PC-9 (cell line): Measurements from ENCODE around the gene HS3ST3B1. TPM values are rescaled to one million over a fixed set of nuclear protein-coding genes. Genes with fewer than 3 reads are reported as not detected.

Experiments used
- BruUV-seq: library from RNA; stranded (reverse); fragments of 400-500 nt; replicated peaks from 2 replicates; lab custom pipeline; 2021; lab: Mats Ljungman, UMichigan
- CTCF ChIA-PET: fragments of 300-600 bp; sonication (Branson Sonifier 250); formaldehyde crosslinking; loops from one replicate; lab custom pipeline; 2022; ENCODE audit warnings: antibody characterized with exemption; lab: Charles Lee
- POLR2A ChIA-PET: fragments of 300-600 bp; sonication (Branson Sonifier 250); formaldehyde crosslinking; loops from one replicate; lab custom pipeline; 2022; ENCODE audit warnings: antibody characterized with exemption; ENCODE audit not compliant: unreplicated experiment; lab: Charles Lee
- DNase-seq, 2 experiments: peaks; one replicate each; pipeline versions ENCODE4 v3.0.0 to v3.0.0-alpha.2; 2015 to 2022; ENCODE audit warnings: mixed read lengths in 1 of 2
- H2AFZ ChIP-seq: fragments of 200-600 bp; sonication (generic); 2 replicates; pipeline ENCODE4 v1.8.1; 2017; ENCODE audit warnings: antibody characterized with exemption
- H3F3A ChIP-seq: fragments of 200-600 bp; sonication (generic); 2 replicates; pipeline ENCODE4 v1.8.1; 2017; ENCODE audit warnings: antibody characterized with exemption, mild to moderate bottlenecking, low read depth; ENCODE audit not compliant: insufficient read depth
- H3K27ac ChIP-seq: fragments of 200-600 bp; sonication (generic); 2 replicates; pipeline ENCODE4 v1.6.1; 2016; ENCODE audit warnings: mixed run types
- H3K27me3 ChIP-seq: fragments of 200-600 bp; sonication (generic); 2 replicates; pipeline ENCODE4 v1.6.1; 2016; ENCODE audit warnings: low read depth, mixed run types; ENCODE audit not compliant: insufficient read depth
- H3K36me3 ChIP-seq: fragments of 200-600 bp; sonication (generic); 2 replicates; pipeline ENCODE4 v1.6.1; 2016; ENCODE audit warnings: low read depth, mixed run types
- H3K4me1 ChIP-seq: fragments of 200-600 bp; sonication (generic); replicated peaks from 2 replicates; pipeline ENCODE4 v1.6.1; 2016; ENCODE audit warnings: mixed run types; ENCODE audit not compliant: insufficient read depth
- H3K4me2 ChIP-seq: fragments of 200-600 bp; sonication (generic); 2 replicates; pipeline ENCODE4 v1.6.1; 2017; ENCODE audit warnings: mixed run types
- H3K4me3 ChIP-seq: fragments of 200-600 bp; sonication (generic); 2 replicates; pipeline ENCODE4 v1.6.1; 2016; ENCODE audit warnings: mixed run types
- H3K79me2 ChIP-seq: fragments of 200-600 bp; sonication (generic); 2 replicates; pipeline ENCODE4 v1.6.1; 2017; ENCODE audit warnings: low read depth, mixed run types
- H3K9me2 ChIP-seq: fragments of 200-600 bp; sonication (generic); 2 replicates; pipeline ENCODE4 v1.8.1; 2017; ENCODE audit warnings: mild to moderate bottlenecking; ENCODE audit not compliant: insufficient read depth
- H3K9me3 ChIP-seq: fragments of 200-600 bp; sonication (generic); 2 replicates; pipeline ENCODE4 v1.8.1; 2016; ENCODE audit warnings: low read depth; ENCODE audit not compliant: insufficient read depth
- H4K20me1 ChIP-seq: fragments of 200-600 bp; sonication (generic); 2 replicates; pipeline ENCODE4 v1.8.1; 2017; ENCODE audit not compliant: insufficient read depth
- EZH2 ChIP-seq: fragments of 200-600 bp; sonication (generic); IDR thresholded peaks from 2 replicates; pipeline ENCODE4 v1.8.0; 2017; ENCODE audit warnings: antibody characterized with exemption, low read depth
- intact Hi-C: fragments of 100-400 bp; cut with micrococcal nuclease; formaldehyde crosslinking; loops from one replicate; pipeline ENCODE4 v1.10.0; 2022; ENCODE audit not compliant: unreplicated experiment
- total RNA-seq: library from RNA; stranded (reverse); gene quantifications from 2 replicates; pipeline ENCODE4 v1.2.3, GENCODE V29; 2021
- TF ChIP-seq, protein P1 (sequence below): fragments of 200-600 bp; sonication (generic); conservative IDR thresholded peaks from 2 replicates; pipeline ENCODE4 v1.6.1; 2017; ENCODE audit warnings: mixed run types, antibody characterized with exemption, mild to moderate bottlenecking, moderate library complexity

Gene HS3ST3B1
- total RNA-seq, 1 experiment from 2014 or later = not detected

DNA sequence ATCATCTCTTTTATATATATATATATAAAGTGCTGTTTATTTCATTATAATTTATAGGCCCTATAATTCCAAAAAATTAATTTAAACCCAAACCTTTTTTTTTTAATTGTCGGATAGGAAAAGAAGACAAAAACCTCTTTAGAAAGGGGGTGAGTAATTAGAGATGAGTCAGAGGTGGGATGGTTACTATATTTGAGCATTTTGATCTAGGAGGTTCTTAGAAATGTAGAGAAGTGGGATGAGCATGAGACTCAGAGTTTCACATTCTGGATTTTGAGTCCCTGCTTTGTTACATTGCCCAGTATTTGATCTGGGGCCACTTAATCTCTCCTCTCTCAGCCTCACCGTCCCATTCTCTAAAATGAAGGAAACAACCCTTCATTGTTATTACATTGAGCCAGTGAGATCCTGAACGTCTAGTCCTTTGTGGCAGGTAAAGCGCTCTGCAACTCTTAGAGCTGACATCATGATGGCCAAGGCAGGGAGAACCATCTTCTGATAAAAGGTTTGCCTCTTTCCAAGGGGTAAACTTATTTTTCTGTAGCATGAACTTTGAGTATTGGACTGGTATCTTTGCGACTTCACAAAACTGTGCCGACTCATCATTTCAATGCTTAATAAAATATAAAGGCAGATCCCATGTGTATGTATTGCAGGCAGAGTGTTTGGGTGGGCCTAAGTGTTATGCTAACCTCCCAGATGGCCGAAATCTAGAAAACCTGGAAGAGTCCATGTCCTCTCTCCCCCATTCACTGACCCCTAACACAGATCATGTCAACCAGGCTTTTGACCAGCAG, 21.3 kb downstream of the HS3ST3B1 start:
- H3K9me2 ChIP-seq = no peaks in the 10 kb centered on the region
- no peak overlapping the region for H3K4me3 ChIP-seq
- no peaks in the 10 kb centered on the region for H3K79me2 ChIP-seq
- BruUV-seq = no TSS peak
- H3K36me3 ChIP-seq = no peaks in the 10 kb centered on the region
- no peaks in the 10 kb centered on the region for H3F3A ChIP-seq
- peaks cover 57% of the 10 kb centered on the region for H3K27me3 ChIP-seq
- intact Hi-C loops = no loop called here
- H3K9me3 ChIP-seq = no peaks in the 10 kb centered on the region
- no peaks in the 10 kb centered on the region for H4K20me1 ChIP-seq
- TF ChIP-seq, protein P1, sequence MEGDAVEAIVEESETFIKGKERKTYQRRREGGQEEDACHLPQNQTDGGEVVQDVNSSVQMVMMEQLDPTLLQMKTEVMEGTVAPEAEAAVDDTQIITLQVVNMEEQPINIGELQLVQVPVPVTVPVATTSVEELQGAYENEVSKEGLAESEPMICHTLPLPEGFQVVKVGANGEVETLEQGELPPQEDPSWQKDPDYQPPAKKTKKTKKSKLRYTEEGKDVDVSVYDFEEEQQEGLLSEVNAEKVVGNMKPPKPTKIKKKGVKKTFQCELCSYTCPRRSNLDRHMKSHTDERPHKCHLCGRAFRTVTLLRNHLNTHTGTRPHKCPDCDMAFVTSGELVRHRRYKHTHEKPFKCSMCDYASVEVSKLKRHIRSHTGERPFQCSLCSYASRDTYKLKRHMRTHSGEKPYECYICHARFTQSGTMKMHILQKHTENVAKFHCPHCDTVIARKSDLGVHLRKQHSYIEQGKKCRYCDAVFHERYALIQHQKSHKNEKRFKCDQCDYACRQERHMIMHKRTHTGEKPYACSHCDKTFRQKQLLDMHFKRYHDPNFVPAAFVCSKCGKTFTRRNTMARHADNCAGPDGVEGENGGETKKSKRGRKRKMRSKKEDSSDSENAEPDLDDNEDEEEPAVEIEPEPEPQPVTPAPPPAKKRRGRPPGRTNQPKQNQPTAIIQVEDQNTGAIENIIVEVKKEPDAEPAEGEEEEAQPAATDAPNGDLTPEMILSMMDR = no peak
- no peak for TF ChIP-seq EZH2
- ChIA-PET POLR2A (no interaction called here), CTCF (no interaction called here)
- H2AFZ ChIP-seq = no peak overlapping the region
- no peak for DNase-seq
- no peaks in the 10 kb centered on the region for H3K4me1 ChIP-seq
- no peak overlapping the region for H3K27ac ChIP-seq
- no peak overlapping the region for H3K4me2 ChIP-seq

DNA sequence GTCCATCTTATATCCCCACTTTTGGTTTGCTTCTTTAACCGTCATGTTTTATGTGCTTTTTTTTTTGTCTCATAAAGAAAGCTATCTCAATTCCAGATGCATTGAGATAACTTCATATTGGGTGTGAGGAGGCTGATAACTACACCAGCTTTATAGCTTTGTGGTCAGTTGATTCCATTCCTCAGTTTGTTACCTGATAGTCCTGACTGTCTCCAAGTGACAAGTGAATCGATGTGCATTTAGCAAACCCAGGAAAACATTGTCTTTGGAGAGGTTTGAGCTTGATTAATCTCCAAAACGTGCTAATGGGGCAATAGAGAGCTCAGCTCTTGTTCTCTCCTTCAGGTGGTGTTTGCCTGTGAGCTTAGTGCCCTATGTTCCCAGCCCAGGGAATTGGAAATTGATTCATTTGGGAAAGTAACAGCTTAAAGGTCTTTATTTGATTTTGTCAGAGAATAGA, 22.7 kb downstream of the HS3ST3B1 start:
- no peak for DNase-seq
- H3K79me2 ChIP-seq = no peaks in the 10 kb centered on the region

DNA sequence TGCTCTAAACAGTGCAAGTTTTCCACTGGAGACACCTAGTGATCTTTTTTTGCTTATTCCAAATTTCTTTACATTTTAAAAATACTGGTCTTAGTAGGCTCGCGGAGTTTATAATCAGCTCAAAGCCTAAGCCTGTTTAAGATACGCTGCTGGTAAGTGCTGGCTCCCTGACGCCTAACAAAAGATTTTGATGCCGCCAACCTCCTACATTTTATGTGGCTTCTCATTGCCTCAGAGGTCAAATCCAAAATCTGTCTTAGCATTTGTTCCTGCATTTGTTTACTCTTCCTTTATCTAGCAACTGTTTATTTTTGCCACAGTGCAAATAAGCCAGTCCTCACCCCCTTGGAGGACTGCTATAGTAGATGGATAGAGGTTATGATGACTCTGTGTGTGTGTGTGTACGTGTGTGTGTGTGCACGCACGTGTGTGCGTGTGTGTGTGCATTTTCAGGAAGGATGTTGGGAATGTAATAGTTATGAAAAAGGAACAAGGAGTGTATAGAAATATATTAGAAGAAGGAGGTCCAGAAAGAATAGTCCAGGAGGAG, 24.8 kb downstream of the HS3ST3B1 start:
- H3K9me3 ChIP-seq = no peaks in the 10 kb centered on the region
- ChIA-PET POLR2A (no interaction called here), CTCF (no interaction called here)
- H3K9me2 ChIP-seq = no peaks in the 10 kb centered on the region
- no peak overlapping the region for H2AFZ ChIP-seq
- BruUV-seq = no TSS peak
- no peak for DNase-seq
- H3K79me2 ChIP-seq = no peaks in the 10 kb centered on the region
- H3K27me3 ChIP-seq = peaks cover 32% of the 10 kb centered on the region
- intact Hi-C loops = no loop called here
- no peaks in the 10 kb centered on the region for H3F3A ChIP-seq
- no peak for TF ChIP-seq EZH2
- TF ChIP-seq, protein P1 = no peak
- H3K27ac ChIP-seq = no peak overlapping the region
- H3K4me1 ChIP-seq = no peaks in the 10 kb centered on the region
- no peaks in the 10 kb centered on the region for H4K20me1 ChIP-seq
- H3K36me3 ChIP-seq = no peaks in the 10 kb centered on the region
- no peak overlapping the region for H3K4me3 ChIP-seq
- no peak overlapping the region for H3K4me2 ChIP-seq

More for the DNA sequence above, 22.7 kb downstream of the HS3ST3B1 start:
- Histone ChIP-seq H3K4me2 (no peak overlapping the region), H3K9me2 (no peaks in the 10 kb centered on the region), H3K4me1 (no peaks in the 10 kb centered on the region), H3K27ac (no peak overlapping the region), H3K36me3 (no peaks in the 10 kb centered on the region), H3K27me3 (peaks cover 53% of the 10 kb centered on the region), H2AFZ (no peak overlapping the region), H3K4me3 (no peak overlapping the region), H3F3A (no peaks in the 10 kb centered on the region), H3K9me3 (no peaks in the 10 kb centered on the region), H4K20me1 (no peaks in the 10 kb centered on the region)
- intact Hi-C loops = no loop called here
- no TSS peak for BruUV-seq
- POLR2A ChIA-PET = no interaction called here
- CTCF ChIA-PET = no interaction called here
- TF ChIP-seq, protein P1 = no peak
- no peak for TF ChIP-seq EZH2
